Mucosa of stomach (tissue), 1 donor: ENCODE data around the gene ATG5.

Source experiments
- H3K27me3 ChIP-seq: one replicate; pipeline ENCODE4 v1.7.0; 2013; ENCODE audit warnings: mild to moderate bottlenecking, low read length; ENCODE audit not compliant: control insufficient read depth, insufficient read depth
- H3K36me3 ChIP-seq: one replicate; pipeline ENCODE4 v1.7.0; 2013; ENCODE audit warnings: low read length; ENCODE audit not compliant: control insufficient read depth, insufficient read depth
- H3K4me1 ChIP-seq: one replicate; pipeline ENCODE4 v1.7.0; 2013; ENCODE audit warnings: mild to moderate bottlenecking, low read length; ENCODE audit not compliant: control insufficient read depth, insufficient read depth
- H3K4me3 ChIP-seq: one replicate; pipeline ENCODE4 v1.7.0; 2013; ENCODE audit warnings: low read length
- H3K9ac ChIP-seq: one replicate; pipeline ENCODE4 v1.7.0; 2013; ENCODE audit warnings: mild to moderate bottlenecking, low read length, moderate library complexity
- H3K9me3 ChIP-seq: one replicate; pipeline ENCODE4 v1.7.0; 2013; ENCODE audit warnings: mild to moderate bottlenecking, low read length, moderate library complexity; ENCODE audit not compliant: control insufficient read depth
- donor health status: Pancreatic carcinoma.

The ATG5 gene

DNA sequence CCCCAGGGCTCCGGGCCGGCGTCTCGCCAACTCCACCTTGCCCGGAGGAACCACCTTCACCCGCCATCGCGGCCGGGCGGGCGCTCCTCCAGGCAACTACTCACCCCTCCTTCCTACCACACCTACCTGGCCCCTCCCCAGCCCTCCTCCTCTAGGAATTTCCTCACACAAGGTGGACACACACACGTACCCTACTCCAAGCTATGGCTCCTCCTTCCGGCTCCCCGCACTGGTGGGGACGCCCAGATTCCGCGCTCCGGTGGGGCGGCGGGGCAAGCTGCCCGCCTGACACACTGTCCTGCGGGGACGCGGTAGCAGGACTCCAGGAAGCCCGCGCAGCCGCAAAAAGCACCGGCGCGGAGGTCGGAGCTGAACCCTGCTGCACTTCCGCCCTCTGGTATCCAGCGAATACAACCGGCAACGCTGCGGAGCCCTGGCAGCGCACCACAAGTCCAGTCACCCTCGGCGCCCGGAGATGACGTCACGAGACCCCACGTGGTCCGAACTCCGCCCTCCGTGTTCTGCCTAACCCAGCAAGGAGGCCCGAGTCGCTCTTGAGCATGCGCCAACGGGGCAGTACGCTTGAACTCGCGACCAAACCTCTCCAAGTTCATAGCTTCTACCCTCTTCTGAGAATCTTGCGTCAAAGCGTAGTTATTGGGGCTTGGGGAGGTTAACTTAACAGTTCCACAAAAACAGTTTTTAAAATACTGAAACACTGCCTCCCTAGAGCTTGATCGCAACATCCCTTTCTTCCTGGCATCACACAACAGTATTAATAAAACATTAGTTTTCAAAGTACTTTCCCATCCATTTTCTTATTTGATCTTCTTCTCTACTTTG, at the start of gene ATG5:
Gene ATG5, minus strand, starts transcription at position 425 of the 843 bp plus-strand sequence. CDS start 9,552 bp downstream, outside the sequence.
- Histone ChIP-seq H3K4me3 (peak within 1 kb of the TSS; percentile 87), H3K9ac (peak within 1 kb of the TSS; percentile 87), H3K27me3 (peaks cover 12% of the 10 kb centered on the region), H3K4me1 (peaks cover 13% of the 10 kb centered on the region), H3K9me3 (no peaks in the 10 kb centered on the region), H3K36me3 (no peaks in the 10 kb centered on the region)

DNA sequence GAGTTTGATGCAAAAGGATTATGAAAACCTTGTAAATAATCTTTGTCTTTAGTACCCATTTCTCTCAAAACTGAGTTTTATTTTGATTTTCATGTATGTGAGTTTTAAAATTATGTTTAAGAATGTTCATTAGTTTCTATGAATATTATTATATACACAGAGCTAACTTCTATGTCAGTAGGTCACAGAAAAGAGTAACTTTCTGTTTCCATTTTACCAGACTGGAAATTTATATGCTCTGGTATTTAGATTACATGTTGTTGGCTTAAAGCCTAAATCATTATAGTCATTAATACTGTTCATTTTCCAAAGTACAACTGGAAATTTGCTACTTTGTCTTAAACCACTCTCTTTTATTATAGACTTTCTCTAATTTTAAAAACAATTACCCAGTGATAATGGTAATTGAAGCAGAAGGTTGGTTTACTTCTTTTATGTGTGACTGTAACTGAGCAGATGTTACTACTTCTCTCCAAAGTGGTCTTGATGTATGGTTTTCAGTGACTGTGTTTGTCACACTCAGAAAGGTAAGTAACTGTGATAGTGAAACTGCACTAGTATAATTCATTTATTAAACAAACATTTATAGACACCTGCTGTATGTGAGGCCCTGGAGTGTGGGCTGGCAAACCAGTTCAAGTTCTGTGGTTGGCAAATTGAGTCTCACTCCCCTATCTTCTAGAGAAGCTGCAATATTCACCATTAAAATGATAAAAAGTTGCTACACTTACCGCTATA, 48.1 kb upstream of the ATG5 start:
- Histone ChIP-seq H3K36me3 (no peaks in the 10 kb centered on the region), H3K9me3 (no peaks in the 10 kb centered on the region), H3K27me3 (peaks cover 6% of the 10 kb centered on the region), H3K9ac (no peak overlapping the region), H3K4me3 (no peak overlapping the region), H3K4me1 (no peaks in the 10 kb centered on the region)

DNA sequence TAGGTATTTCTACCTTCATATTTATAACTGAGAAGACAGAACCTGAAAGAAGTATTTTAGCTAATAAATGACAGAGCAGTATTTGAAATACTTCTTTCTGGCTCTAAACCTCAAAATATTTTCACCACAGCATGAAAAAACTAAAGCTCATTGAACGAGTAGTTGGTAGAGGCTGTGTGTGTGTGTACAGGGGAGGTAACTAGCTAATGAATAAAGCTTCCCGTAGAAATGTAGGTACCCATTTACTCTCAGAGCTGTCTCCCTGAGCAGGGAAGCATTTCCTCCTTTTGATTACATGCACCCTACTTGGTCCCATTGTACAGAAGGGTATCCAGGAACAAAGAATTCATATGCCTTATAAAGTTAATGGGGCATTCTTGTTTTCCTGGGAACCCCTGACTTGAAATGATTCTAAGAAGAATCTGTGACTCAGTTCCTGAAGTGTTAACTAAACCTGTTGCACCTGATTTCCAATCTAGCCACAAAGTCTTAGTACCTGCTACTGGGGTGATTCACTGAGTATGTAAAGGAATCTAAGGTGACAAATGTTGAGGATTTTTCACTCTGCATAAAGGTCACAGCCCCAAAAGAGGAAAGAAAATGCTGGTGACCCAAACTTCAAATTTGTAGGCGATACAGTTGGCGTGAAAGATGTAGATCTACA, 47.4 kb upstream of the ATG5 start:
- Histone ChIP-seq H3K4me3 (no peak overlapping the region), H3K9ac (no peak overlapping the region), H3K27me3 (peaks cover under 1% of the 10 kb centered on the region), H3K36me3 (no peaks in the 10 kb centered on the region), H3K9me3 (no peaks in the 10 kb centered on the region), H3K4me1 (no peaks in the 10 kb centered on the region)

DNA sequence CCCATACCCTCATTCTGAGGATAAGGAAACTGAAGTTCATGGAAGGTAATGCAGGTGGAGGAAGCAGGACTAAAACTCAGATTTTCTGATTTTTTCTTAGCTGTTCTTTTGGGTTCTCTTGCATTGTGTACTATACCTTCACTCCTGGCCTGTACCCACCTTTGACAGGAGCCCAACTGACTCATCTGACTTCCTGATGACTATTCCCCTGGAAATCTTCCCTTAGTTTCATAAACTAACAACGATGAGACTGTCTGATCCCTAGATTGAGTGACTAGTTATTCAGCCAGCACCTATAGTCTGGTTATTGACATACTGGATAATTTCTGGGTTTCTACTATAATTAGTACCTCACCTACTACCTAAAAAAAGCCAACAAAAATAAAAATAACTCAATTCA, 45.1 kb upstream of the ATG5 start:
- H3K4me1 ChIP-seq = no peaks in the 10 kb centered on the region
- H3K4me3 ChIP-seq = no peak overlapping the region
- no peak overlapping the region for H3K9ac ChIP-seq
- H3K27me3 ChIP-seq = peaks cover 4% of the 10 kb centered on the region
- H3K9me3 ChIP-seq = no peaks in the 10 kb centered on the region
- no peaks in the 10 kb centered on the region for H3K36me3 ChIP-seq

DNA sequence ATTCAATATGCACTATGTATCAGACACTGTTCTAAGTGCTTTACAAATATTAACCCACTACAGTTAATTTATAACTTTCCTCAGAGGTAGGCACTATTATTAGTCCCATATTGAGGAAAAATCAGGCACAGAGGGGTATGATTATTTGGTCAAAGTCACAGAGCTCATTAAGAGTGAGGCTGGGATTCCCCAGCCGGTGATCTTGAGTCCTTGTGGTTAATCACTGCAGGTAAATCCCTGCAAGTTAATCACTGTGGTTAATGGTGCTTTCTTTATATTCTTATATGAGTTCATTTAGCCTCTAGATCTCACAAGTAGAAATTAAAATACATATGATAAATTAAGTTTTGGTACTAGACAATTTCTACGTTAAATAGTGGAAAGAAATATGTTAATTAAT, 44.2 kb upstream of the ATG5 start:
- Histone ChIP-seq H3K9ac (no peak overlapping the region), H3K27me3 (peaks cover 4% of the 10 kb centered on the region), H3K4me3 (no peak overlapping the region), H3K9me3 (no peaks in the 10 kb centered on the region), H3K36me3 (no peaks in the 10 kb centered on the region), H3K4me1 (no peaks in the 10 kb centered on the region)

DNA sequence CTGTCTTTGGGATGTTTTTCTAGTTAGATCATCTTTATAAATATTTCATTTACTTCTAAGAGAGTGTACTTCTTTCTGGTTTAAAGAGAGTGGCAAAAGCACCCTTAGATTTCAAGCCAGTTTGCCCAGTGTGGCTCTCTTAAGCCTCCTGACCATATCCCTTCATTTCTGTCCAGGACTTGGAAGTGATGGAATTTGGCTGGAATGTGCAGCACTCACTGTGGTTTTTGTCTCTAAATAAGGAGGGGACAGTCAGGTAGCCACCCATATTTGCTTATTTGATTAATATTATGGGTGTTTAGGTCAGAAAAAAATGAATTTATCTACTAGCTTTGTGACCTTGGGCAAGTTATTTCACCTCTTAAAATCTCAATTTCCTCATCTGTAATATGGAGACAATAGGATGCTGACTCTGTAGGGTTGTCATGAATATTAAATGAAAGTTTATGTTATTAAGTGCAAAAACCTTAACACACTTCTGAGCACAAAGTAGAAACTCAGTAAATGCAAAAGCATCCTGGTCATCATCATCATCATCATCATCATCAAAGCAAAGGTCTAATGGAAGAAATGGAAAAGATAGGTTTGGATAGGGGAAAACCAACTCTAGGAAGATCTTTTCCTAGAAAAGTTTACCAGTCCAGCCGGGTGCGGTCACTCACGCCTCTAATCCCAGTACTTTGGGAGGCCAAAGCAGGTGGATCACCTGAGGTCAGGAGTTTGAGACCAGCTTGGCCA, 38.0 kb upstream of the ATG5 start:
- Histone ChIP-seq H3K4me1 (peaks cover 5% of the 10 kb centered on the region), H3K27me3 (peaks cover 31% of the 10 kb centered on the region), H3K4me3 (no peak overlapping the region), H3K9ac (no peak overlapping the region), H3K9me3 (no peaks in the 10 kb centered on the region), H3K36me3 (no peaks in the 10 kb centered on the region)

DNA sequence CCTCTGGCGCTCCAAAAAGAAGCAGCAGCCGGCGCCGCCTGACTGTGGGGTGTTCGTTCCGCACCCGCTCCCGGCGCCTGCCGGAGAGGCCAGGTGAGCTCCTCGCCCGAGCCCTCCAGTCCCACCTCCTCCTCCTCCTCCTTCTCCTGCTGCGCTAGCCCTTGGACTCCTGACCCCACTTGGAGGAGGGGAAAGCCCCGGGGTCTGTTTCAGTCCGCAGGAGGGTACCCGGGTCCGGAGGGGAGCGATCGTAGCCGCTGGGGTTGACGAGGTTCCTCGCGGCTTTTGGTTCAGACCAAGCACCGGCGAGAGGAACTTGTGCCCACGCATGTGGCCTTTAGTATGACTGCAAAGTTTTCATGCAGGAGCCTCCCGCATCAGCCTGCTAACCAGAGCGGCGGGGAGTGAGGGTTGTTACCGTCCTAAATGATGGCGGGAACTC, 35.5 kb upstream of the ATG5 start:
- H3K4me1 ChIP-seq = peaks cover 5% of the 10 kb centered on the region
- no peak overlapping the region for H3K9ac ChIP-seq
- H3K4me3 ChIP-seq = no peak overlapping the region
- no peaks in the 10 kb centered on the region for H3K9me3 ChIP-seq
- no peaks in the 10 kb centered on the region for H3K36me3 ChIP-seq
- peaks cover 46% of the 10 kb centered on the region for H3K27me3 ChIP-seq

DNA sequence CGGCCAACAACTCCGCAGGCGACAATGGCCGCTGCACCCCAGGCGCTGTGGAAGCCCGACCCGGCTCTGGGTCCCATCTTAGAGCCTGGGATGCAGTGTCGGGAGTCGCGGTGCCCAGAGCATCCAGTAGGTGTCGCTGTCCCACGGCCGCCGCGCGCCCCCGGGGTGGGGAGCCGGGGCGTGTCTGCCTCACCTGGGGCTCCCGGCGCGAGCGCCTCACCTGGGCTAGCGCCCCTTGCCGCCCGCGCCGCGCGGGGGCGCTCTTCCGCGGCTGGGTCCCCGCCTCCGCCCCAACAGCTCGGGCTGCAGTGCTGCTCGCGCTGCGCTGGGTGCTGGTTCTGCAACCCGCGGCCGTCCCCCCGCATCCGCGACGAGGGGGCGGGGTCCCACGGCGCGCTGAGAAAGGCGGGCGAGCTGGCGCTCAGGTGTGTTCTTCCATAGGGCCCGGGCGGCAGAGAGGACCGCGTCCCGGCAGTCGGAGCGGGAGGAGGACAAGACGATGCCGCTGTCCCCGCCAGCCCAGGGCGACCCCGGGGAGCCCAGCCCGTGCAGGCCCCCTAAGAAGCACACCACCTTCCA, 34.9 kb upstream of the ATG5 start, which contains the start of gene CRYBG1:
Gene CRYBG1, plus strand, starts transcription at position 308 of the 579 bp plus-strand sequence. Its CDS starts 192 bp downstream, at position 500.
- Histone ChIP-seq H3K9me3 (no peaks in the 10 kb centered on the region), H3K9ac (no peak within 1 kb of the TSS), H3K4me1 (peaks cover 5% of the 10 kb centered on the region), H3K4me3 (no peak within 1 kb of the TSS), H3K27me3 (peaks cover 50% of the 10 kb centered on the region), H3K36me3 (no peaks in the 10 kb centered on the region)

DNA sequence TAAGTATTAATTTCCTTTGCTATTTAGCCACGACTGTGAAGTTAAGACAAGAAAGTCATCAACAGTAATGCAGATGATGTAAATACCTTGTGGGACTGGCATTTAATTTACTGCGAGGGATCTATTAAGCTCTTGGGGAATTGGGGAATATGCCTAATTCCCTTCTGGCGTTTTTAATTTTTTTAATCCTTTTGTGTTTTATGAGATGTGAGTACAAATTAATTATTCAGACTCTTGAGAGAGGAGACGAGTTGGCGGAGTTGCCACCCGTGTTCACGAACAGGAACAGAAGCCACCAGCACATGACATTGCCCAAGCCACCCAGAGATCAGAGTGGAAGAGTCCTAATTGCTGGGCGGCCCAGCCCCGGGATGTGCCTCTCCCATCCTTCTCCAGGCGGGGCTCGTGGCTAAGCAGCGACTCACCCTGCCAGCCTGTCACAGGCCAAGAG, 34.4 kb upstream of the ATG5 start:
- Histone ChIP-seq H3K36me3 (no peaks in the 10 kb centered on the region), H3K4me3 (no peak overlapping the region), H3K4me1 (peaks cover 5% of the 10 kb centered on the region), H3K27me3 (peaks cover 55% of the 10 kb centered on the region), H3K9me3 (no peaks in the 10 kb centered on the region), H3K9ac (no peak overlapping the region)

DNA sequence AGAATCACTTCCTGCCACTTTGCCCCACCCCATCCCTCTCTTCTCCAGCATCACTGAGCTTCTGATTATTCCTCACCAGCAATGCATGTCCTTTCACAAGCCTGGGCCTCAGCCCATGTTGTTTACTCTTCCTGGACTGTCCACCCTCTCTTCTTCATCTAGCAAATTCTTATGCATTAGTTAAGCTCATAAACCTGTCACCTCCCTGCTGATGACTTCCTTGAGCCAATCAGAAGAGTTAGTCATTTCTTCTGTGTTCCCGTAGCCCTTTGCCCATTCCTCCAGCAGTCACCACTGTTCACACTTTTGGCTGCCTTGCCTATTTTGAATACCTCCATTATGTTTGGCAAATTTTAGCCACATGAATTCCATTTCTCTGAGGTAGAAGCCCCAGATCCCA, 30.8 kb upstream of the ATG5 start:
- Histone ChIP-seq H3K4me3 (no peak overlapping the region), H3K9ac (no peak overlapping the region), H3K4me1 (peaks cover 5% of the 10 kb centered on the region), H3K27me3 (peaks cover 61% of the 10 kb centered on the region), H3K36me3 (no peaks in the 10 kb centered on the region), H3K9me3 (no peaks in the 10 kb centered on the region)

DNA sequence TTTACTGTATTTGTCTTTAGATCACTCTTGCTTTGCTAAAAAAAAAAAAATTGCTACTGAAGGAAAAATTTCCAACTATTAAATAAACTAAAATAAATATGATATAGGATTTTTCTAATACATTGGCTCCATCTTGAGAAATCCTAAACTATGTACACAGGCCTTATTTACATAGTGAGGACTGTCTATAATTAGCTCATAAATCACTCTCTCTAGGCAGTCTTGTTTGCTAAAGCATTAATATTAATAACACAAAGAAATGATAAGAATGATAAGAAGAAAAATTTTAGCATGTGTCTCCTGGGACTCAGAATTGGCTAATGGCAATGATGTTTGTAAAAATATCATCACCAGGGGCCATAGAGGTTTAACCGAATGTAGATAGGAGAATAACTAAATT, 21.7 kb upstream of the ATG5 start:
- Histone ChIP-seq H3K9me3 (no peaks in the 10 kb centered on the region), H3K27me3 (peaks cover 50% of the 10 kb centered on the region), H3K4me1 (peaks cover 5% of the 10 kb centered on the region), H3K36me3 (no peaks in the 10 kb centered on the region), H3K9ac (no peak overlapping the region), H3K4me3 (no peak overlapping the region)
